ENCODE measurements around the gene PSORS1C1.

- TF ChIP-seq CTCF (IDR thresholded peaks at IDR 0.05; ENCODE audit: poor library complexity, severe bottlenecking) (no peak), REST (IDR thresholded peaks at IDR 0.05; ENCODE audit: borderline replicate concordance) (no peak), EP300 (conservative IDR thresholded peaks at IDR 0.05; ENCODE audit: poor library complexity, severe bottlenecking) (no peak), TAF1 (IDR thresholded peaks at IDR 0.05; ENCODE audit: low read depth) (no peak)
Measured at GRCh38 chr6:31144296-31144969, 29.8 kb downstream of the PSORS1C1 start.
